ENCODE data around the gene ZEB1. TPM values are rescaled to one million over a fixed set of nuclear protein-coding genes. Genes with fewer than 3 reads are reported as not detected.
"Not testable (repeated sequence)": the region's sequence is repeated elsewhere in the genome, so short reads cannot be mapped to it uniquely, and the experiment has no call there.

Gene ZEB1
- total RNA-seq, 1 donor from 2014 or later = 46.4 TPM

DNA sequence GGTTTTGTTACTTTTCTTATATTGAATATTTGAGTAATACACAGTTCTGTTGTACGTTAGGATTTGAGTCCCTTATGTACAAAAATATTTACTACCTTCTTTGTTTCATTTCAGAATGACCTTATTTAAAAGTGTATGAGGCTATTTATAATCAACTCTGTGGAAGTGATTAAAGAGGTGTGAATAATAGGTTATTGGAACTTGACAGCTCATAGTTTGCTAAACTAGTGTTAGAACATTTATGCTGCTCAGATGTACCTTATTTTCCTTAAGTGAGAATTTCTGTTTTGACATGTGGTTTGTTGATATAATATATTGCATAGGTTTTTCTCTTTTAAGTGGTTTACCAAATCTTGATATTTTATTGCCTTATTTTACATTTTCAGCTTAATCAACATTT is 105.5 kb downstream of the ZEB1 start:
- DNase-seq (no peak), ATAC-seq (no peak)
- H3K9me3 ChIP-seq = no peaks in the 10 kb centered on the region
- no peak overlapping the region for H3K4me3 ChIP-seq
- H3K27me3 ChIP-seq (ENCODE audit: low read depth) = no peaks in the 10 kb centered on the region
- intact Hi-C loops (cut with DNase I) = no loop called here
- no peaks in the 10 kb centered on the region for H3K36me3 ChIP-seq
- no peaks in the 10 kb centered on the region for H3K4me1 ChIP-seq
- TF ChIP-seq, protein P1, sequence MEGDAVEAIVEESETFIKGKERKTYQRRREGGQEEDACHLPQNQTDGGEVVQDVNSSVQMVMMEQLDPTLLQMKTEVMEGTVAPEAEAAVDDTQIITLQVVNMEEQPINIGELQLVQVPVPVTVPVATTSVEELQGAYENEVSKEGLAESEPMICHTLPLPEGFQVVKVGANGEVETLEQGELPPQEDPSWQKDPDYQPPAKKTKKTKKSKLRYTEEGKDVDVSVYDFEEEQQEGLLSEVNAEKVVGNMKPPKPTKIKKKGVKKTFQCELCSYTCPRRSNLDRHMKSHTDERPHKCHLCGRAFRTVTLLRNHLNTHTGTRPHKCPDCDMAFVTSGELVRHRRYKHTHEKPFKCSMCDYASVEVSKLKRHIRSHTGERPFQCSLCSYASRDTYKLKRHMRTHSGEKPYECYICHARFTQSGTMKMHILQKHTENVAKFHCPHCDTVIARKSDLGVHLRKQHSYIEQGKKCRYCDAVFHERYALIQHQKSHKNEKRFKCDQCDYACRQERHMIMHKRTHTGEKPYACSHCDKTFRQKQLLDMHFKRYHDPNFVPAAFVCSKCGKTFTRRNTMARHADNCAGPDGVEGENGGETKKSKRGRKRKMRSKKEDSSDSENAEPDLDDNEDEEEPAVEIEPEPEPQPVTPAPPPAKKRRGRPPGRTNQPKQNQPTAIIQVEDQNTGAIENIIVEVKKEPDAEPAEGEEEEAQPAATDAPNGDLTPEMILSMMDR (IDR thresholded peaks at IDR 0.05) = no peak
- no peak overlapping the region for H3K27ac ChIP-seq

GRCh38 chr10:31426401-31426800 is 107.4 kb downstream of the ZEB1 start:
- intact Hi-C loops (cut with DNase I) = no loop called here
- Histone ChIP-seq H3K27me3 (ENCODE audit: low read depth) (no peaks in the 10 kb centered on the region), H3K4me1 (no peaks in the 10 kb centered on the region), H3K27ac (peak overlapping the region; percentile 63), H3K9me3 (no peaks in the 10 kb centered on the region), H3K36me3 (no peaks in the 10 kb centered on the region), H3K4me3 (no peak overlapping the region)
- TF ChIP-seq, protein P1 (IDR thresholded peaks at IDR 0.05) = no peak
- ATAC-seq (peak in 1 of 2 donors; percentile 54), DNase-seq (no peak)

DNA sequence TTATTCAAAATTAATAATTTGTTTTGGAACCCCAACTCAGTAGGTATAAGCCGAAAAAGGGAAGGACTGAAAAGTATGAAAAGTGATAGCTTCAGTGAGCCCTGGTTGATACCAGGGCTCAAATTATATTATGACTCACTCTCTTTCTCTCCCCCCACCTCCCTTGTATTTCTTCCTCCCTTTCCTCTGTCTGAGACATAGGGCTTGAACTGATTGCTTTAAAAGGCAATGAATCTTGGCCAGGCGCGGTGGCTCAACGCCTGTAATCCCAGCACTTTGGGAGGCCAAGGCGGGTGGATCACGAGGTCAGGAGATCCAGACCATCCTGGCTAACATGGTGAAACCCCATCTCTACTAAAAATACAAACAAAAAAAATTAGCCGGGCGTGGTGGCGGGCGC is 108.3 kb downstream of the ZEB1 start:
- intact Hi-C loops (cut with DNase I); DNase-seq; H3K27me3 ChIP-seq (ENCODE audit: low read depth); H3K9me3 ChIP-seq; H3K36me3 ChIP-seq; ATAC-seq; H3K4me3 ChIP-seq; H3K4me1 ChIP-seq: not testable (repeated sequence)
- peak overlapping the region; percentile 14 for H3K27ac ChIP-seq

DNA sequence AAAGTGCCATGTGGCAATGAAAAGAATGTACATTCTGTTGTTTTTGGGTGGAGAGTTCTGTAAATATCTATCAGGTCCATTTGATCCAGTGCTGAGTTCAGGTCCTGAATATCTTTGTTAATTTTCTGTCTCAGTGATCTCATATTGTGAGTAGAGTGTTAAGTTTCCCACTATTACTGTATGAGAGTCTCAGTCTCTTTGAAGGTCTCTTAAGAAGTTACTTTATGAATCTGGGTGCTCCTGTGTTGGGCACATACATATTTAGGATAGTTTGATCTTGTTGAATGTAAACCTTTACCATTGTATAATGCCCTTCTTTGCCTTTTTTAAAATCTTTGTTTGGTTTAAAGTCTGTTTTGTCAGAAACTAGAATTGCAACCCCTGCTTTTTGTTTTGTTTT is 109.5 kb downstream of the ZEB1 start:
- H3K27ac ChIP-seq; H3K27me3 ChIP-seq (ENCODE audit: low read depth); H3K4me1 ChIP-seq; ATAC-seq; H3K9me3 ChIP-seq; H3K4me3 ChIP-seq; DNase-seq; H3K36me3 ChIP-seq; intact Hi-C loops (cut with DNase I): not testable (repeated sequence)

- no peaks in the 10 kb centered on the region for H3K36me3 ChIP-seq
- H3K27me3 ChIP-seq (ENCODE audit: low read depth) = no peaks in the 10 kb centered on the region
- H3K4me1 ChIP-seq = no peaks in the 10 kb centered on the region
- no peak overlapping the region for H3K4me3 ChIP-seq
- intact Hi-C loops (cut with DNase I) = no loop called here
- no peak overlapping the region for H3K27ac ChIP-seq
- DNase-seq (no peak), ATAC-seq (no peak)
- TF ChIP-seq, protein P1 (IDR thresholded peaks at IDR 0.05) = no peak
- H3K9me3 ChIP-seq = no peaks in the 10 kb centered on the region
Observed at GRCh38 chr10:31431021-31431420, 112.0 kb downstream of the ZEB1 start.

GRCh38 chr10:31437959-31438358 is 118.9 kb downstream of the ZEB1 start:
- TF ChIP-seq, protein P1 (IDR thresholded peaks at IDR 0.05) = no peak
- no peaks in the 10 kb centered on the region for H3K27me3 ChIP-seq (ENCODE audit: low read depth)
- no peaks in the 10 kb centered on the region for H3K9me3 ChIP-seq
- H3K27ac ChIP-seq = no peak overlapping the region
- DNase-seq (peak; percentile 24), ATAC-seq (no peak)
- no peaks in the 10 kb centered on the region for H3K4me1 ChIP-seq
- H3K4me3 ChIP-seq = no peak overlapping the region
- intact Hi-C loops (cut with DNase I) = no loop called here
- no peaks in the 10 kb centered on the region for H3K36me3 ChIP-seq

- Histone ChIP-seq H3K4me3 (no peak overlapping the region), H3K4me1 (no peaks in the 10 kb centered on the region), H3K9me3 (no peaks in the 10 kb centered on the region), H3K27me3 (ENCODE audit: low read depth) (no peaks in the 10 kb centered on the region), H3K27ac (no peak overlapping the region), H3K36me3 (no peaks in the 10 kb centered on the region)
- TF ChIP-seq, protein P1 (IDR thresholded peaks at IDR 0.05) = no peak
- intact Hi-C loops (cut with DNase I) = no loop called here
- no peak for ATAC-seq
- DNase-seq = no peak
Observed at GRCh38 chr10:31451766-31452165, 132.8 kb downstream of the ZEB1 start.

Measured in lower lobe of right lung (tissue), 2 donors.